B cell (primary cell): ENCODE measurements around the gene ZNF469. TPM values are rescaled to one million over a fixed set of nuclear protein-coding genes. Genes with fewer than 3 reads are reported as not detected.

Experiments used
- ATAC-seq: fragments of 200-7000 bp; cut with Tn5 transposase; one replicate; pipeline ENCODE4 v1.10.0; 2021; ENCODE audit warnings: low read depth, mild to moderate bottlenecking, moderate number of reproducible peaks, moderate library complexity
- CTCF ChIA-PET: fragments of 350-600 bp; sonication (Branson Sonifier 250); formaldehyde crosslinking; loops from one replicate; lab custom pipeline; 2021; ENCODE audit warnings: antibody characterized with exemption, inconsistent platforms; lab: Charles Lee
- POLR2A ChIA-PET: fragments of 350-600 bp; sonication (Branson Sonifier 250); formaldehyde crosslinking; loops from one replicate; lab custom pipeline; 2021; ENCODE audit warnings: antibody characterized with exemption; lab: Charles Lee
- DNase-seq: peaks from one replicate; pipeline ENCODE4 v3.0.0; 2013
- H2AFZ ChIP-seq: 2 replicates; pipeline ENCODE4 v1.6.1; 2012; ENCODE audit warnings: mild to moderate bottlenecking, low read depth, low read length; ENCODE audit not compliant: insufficient read depth, poor library complexity, severe bottlenecking
- H3K27ac ChIP-seq, 2 donors: 1 replicate in 1 of 2; 2 replicates in 1 of 2; pipeline ENCODE4 v1.5.1; 2012 to 2013; ENCODE audit warnings: low read length in 2 of 2, mild to moderate bottlenecking in 2 of 2, moderate library complexity in 1 of 2
- H3K27me3 ChIP-seq, 4 experiments: fragments of 200-600 bp in 1 of 4; sonication (generic) in 1 of 4; replicated peaks in 1 of 4; 1 replicate in 2 of 4; 2 replicates in 2 of 4; pipeline versions ENCODE4 v1.6.1 to v1.7.0; 2013 to 2016; ENCODE audit warnings: low read length in 3 of 4, mild to moderate bottlenecking in 2 of 4, mixed read lengths in 1 of 4, moderate library complexity in 1 of 4; ENCODE audit not compliant: insufficient read depth in 4 of 4, control insufficient read depth in 3 of 4; ENCODE audit errors: control extremely low read depth in 1 of 4
- H3K36me3 ChIP-seq, 2 experiments: replicated peaks in 1 of 2; 1 replicate in 1 of 2; 2 replicates in 1 of 2; pipeline versions ENCODE4 v1.6.1 to v1.7.1; 2013; ENCODE audit warnings: low read length in 1 of 2; ENCODE audit not compliant: insufficient read depth in 2 of 2, control insufficient read depth in 1 of 2; ENCODE audit errors: control extremely low read depth in 1 of 2, extremely low read depth in 1 of 2
- H3K4me1 ChIP-seq, 2 donors: fragments of 200-600 bp in 1 of 2; sonication (generic) in 1 of 2; 1 replicate in 1 of 2; 2 replicates in 1 of 2; pipeline versions ENCODE4 v1.5.1 to v1.6.1; 2013 to 2017; ENCODE audit warnings: low read length in 2 of 2; ENCODE audit not compliant: control insufficient read depth in 2 of 2, insufficient read depth in 2 of 2
- H3K4me2 ChIP-seq: replicated peaks from 2 replicates; pipeline ENCODE3; 2012; ENCODE audit warnings: mild to moderate bottlenecking, low read depth, low read length; ENCODE audit not compliant: poor library complexity, severe bottlenecking
- H3K4me3 ChIP-seq, 5 experiments: fragments of 200-600 bp in 1 of 5; sonication (generic) in 1 of 5; 1 replicate in 3 of 5; 2 replicates in 2 of 5; pipeline versions ENCODE4 v1.5.1 to v1.7.0; 2011 to 2016; ENCODE audit warnings: low read length in 4 of 5, mild to moderate bottlenecking in 4 of 5, low read depth in 2 of 5, control low read depth in 1 of 5, moderate library complexity in 1 of 5; ENCODE audit not compliant: insufficient read depth in 1 of 5; ENCODE audit errors: control extremely low read depth in 1 of 5, extremely low read depth in 1 of 5
- H3K79me2 ChIP-seq: fragments of 200-600 bp; sonication (generic); one replicate; pipeline ENCODE4 v1.6.0; 2016; ENCODE audit warnings: low read length; ENCODE audit not compliant: control insufficient read depth, insufficient read depth
- H3K9ac ChIP-seq: fragments of 200-600 bp; sonication (generic); 2 replicates; pipeline ENCODE4 v1.6.1; 2017; ENCODE audit warnings: mild to moderate bottlenecking, low read length, moderate library complexity
- H3K9me3 ChIP-seq, 3 donors: one replicate each; pipeline versions ENCODE4 v1.6.1 to v1.7.1; 2013; ENCODE audit warnings: low read length in 2 of 3; ENCODE audit not compliant: control insufficient read depth in 2 of 3, insufficient read depth in 1 of 3; ENCODE audit errors: control extremely low read depth in 1 of 3
- H4K20me1 ChIP-seq: 2 replicates; pipeline ENCODE4 v1.6.0; 2012; ENCODE audit warnings: mild to moderate bottlenecking, low read length; ENCODE audit not compliant: insufficient read depth, control insufficient read depth, poor library complexity, severe bottlenecking
- H3K27ac Mint-ChIP-seq: one replicate; pipeline ENCODE4 v1.8.0; 2021; ENCODE audit warnings: mixed read lengths
- H3K27me3 Mint-ChIP-seq: one replicate; pipeline ENCODE4 v1.8.0; 2021; ENCODE audit warnings: mixed read lengths
- H3K4me1 Mint-ChIP-seq: one replicate; pipeline ENCODE4 v1.8.0; 2021; ENCODE audit warnings: mixed read lengths
- H3K4me3 Mint-ChIP-seq: one replicate; pipeline ENCODE4 v1.8.0; 2021; ENCODE audit warnings: mixed read lengths
- H3K9me3 Mint-ChIP-seq: one replicate; pipeline ENCODE4 v1.8.0; 2022; ENCODE audit warnings: mixed read lengths; ENCODE audit not compliant: insufficient read depth
- EZH2 ChIP-seq: IDR thresholded peaks from 2 replicates; pipeline ENCODE4 v1.6.1; 2012; ENCODE audit warnings: borderline replicate concordance, low read depth, mild to moderate bottlenecking, moderate library complexity, low read length; ENCODE audit not compliant: insufficient read depth, poor library complexity, severe bottlenecking
- WGBS: methylation state at CpG from one replicate; pipeline ENCODE4 v1.1.5; 2013; ENCODE audit warnings: missing lambda C conversion rate; ENCODE audit not compliant: insufficient coverage; 5-methylcytosine and 5-hydroxymethylcytosine counted together
- intact Hi-C: fragments of 100-400 bp; cut with micrococcal nuclease; formaldehyde crosslinking; loops from one replicate; pipeline ENCODE4 v1.10.0; 2022
- polyA plus RNA-seq: library from polyadenylated mRNA; depleted of rRNA; stranded (reverse); fragments of >200 nt; gene quantifications from 2 replicates; pipeline ENCODE4 v1.2.3, GENCODE V29; 2012
- total RNA-seq, 2 donors: library from RNA; stranded (reverse); fragments of 120-200 nt in 1 of 2; gene quantifications; 1 replicate in 1 of 2; 2 replicates in 1 of 2; pipeline versions ENCODE4 v1.2.3 to v1.2.4, GENCODE V29; 2013 to 2022
- TF ChIP-seq, protein P1 (sequence below): fragments of 200-600 bp; IDR thresholded peaks from one replicate; pipeline ENCODE4 v1.8.0; 2022; ENCODE audit warnings: antibody characterized with exemption, mild to moderate bottlenecking

The ZNF469 gene
- total and polyA plus RNA-seq, 2 donors (not counting 1 experiment from before 2014, with no cell fraction given), result 0.25 to 5.9 TPM

DNA sequence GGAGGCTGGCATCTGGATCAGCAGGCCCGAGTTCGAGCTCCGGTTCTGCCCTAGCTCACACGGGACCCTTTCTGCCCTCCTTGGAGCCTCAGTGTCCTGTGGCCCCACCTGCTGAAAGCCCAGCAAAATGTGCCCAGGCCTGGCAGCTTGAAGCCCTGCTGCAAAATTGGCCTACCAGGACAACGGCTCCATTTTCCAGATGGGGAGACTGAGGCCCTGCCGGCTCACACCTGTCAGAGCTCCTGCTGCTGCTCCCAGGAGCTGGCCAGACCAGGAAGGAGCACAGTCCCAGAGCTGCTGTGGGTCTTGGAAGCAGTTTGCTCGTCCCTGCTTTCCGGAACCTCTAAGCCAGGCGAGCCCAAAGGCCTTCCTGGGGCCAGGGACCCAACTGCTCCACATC is 17.4 kb downstream of the ZNF469 start:
- DNase-seq (no peak), ATAC-seq (no peak)
- H3K4me3 ChIP-seq, result no peak overlapping the region
- H2AFZ ChIP-seq, result no peak overlapping the region
- H3K36me3 ChIP-seq, result no peaks in the 10 kb centered on the region
- no peak overlapping the region for H3K9ac ChIP-seq
- Mint-ChIP-seq H3K9me3 (peaks cover 3% of the 10 kb centered on the region), H3K4me1 (no peaks in the 10 kb centered on the region), H3K27ac (no peak overlapping the region), H3K27me3 (peaks cover 4% of the 10 kb centered on the region), H3K4me3 (no peak overlapping the region)
- 92% methylated on average over 9 of the region's 9 CpGs for WGBS
- H3K27ac ChIP-seq, result no peak overlapping the region
- H3K27me3 ChIP-seq, result peaks cover 0 to 2% (median 0%) of the 10 kb centered on the region in 4 experiments
- POLR2A ChIA-PET, result no interaction called here
- H4K20me1 ChIP-seq, result no peaks in the 10 kb centered on the region
- no peak overlapping the region for H3K4me2 ChIP-seq
- CTCF ChIA-PET, result no interaction called here
- TF ChIP-seq, protein P1, sequence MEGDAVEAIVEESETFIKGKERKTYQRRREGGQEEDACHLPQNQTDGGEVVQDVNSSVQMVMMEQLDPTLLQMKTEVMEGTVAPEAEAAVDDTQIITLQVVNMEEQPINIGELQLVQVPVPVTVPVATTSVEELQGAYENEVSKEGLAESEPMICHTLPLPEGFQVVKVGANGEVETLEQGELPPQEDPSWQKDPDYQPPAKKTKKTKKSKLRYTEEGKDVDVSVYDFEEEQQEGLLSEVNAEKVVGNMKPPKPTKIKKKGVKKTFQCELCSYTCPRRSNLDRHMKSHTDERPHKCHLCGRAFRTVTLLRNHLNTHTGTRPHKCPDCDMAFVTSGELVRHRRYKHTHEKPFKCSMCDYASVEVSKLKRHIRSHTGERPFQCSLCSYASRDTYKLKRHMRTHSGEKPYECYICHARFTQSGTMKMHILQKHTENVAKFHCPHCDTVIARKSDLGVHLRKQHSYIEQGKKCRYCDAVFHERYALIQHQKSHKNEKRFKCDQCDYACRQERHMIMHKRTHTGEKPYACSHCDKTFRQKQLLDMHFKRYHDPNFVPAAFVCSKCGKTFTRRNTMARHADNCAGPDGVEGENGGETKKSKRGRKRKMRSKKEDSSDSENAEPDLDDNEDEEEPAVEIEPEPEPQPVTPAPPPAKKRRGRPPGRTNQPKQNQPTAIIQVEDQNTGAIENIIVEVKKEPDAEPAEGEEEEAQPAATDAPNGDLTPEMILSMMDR, result no peak
- no peak for TF ChIP-seq EZH2
- peaks cover 0 to 16% (median 0%) of the 10 kb centered on the region in 3 donors for H3K9me3 ChIP-seq
- H3K4me1 ChIP-seq, result no peaks in the 10 kb centered on the region
- intact Hi-C loops, result no loop called here
- no peaks in the 10 kb centered on the region for H3K79me2 ChIP-seq

DNA sequence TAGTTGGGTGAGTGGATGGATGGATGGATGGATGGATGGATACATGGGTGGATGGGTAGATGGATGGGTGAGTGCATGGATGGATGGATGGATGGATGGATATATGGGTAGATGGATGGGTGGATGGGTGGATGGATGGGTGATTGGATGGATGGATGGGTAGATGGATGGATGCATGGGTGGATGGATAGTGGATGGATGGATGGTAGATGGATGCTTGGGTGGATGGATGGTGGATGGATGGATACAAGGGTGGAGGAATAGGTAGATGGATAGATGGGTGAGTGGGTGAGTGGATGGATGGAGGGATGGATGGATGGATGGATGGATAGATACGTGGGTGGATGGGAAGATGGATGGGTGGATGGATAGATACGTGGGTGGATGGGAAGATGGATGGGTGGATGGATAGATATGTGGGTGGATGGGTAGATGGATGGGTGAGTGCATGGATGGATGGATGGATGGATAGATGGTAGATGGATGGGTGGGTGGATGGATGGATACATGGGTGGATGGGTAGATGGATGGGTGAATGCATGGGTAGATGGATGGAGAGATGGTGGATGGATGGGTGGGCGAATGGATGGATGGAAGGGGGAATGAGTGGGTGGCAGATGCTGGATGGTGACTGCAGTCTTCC is 19.0 kb downstream of the ZNF469 start:
- Mint-ChIP-seq H3K27me3 (peaks cover 4% of the 10 kb centered on the region), H3K4me1 (no peaks in the 10 kb centered on the region), H3K4me3 (no peak overlapping the region), H3K27ac (no peak overlapping the region), H3K9me3 (peaks cover 3% of the 10 kb centered on the region)
- 54% methylated on average over 2 of the region's 3 CpGs for WGBS
- ATAC-seq (no peak), DNase-seq (no peak)
- H2AFZ ChIP-seq, result no peak overlapping the region
- no peak overlapping the region for H3K9ac ChIP-seq
- H3K27me3 ChIP-seq, result peaks cover 0 to 2% (median 0%) of the 10 kb centered on the region in 4 experiments
- H3K9me3 ChIP-seq, result peaks cover 0 to 16% (median 0%) of the 10 kb centered on the region in 3 donors
- H3K27ac ChIP-seq, result no peak overlapping the region
- H3K79me2 ChIP-seq, result no peaks in the 10 kb centered on the region
- H3K4me2 ChIP-seq, result no peak overlapping the region
- H3K36me3 ChIP-seq, result no peaks in the 10 kb centered on the region
- H3K4me1 ChIP-seq, result no peaks in the 10 kb centered on the region
- ChIA-PET POLR2A (no interaction called here), CTCF (no interaction called here)
- H4K20me1 ChIP-seq, result no peaks in the 10 kb centered on the region
- TF ChIP-seq, protein P1, result no peak
- no peak for TF ChIP-seq EZH2
- no peak overlapping the region for H3K4me3 ChIP-seq
- intact Hi-C loops, result no loop called here
